ENCODE results near the gene TBX5.
"Not testable (repeated sequence)": the region's sequence is repeated elsewhere in the genome, so short reads cannot be mapped to it uniquely, and the experiment has no call there.

Gene TBX5

DNA sequence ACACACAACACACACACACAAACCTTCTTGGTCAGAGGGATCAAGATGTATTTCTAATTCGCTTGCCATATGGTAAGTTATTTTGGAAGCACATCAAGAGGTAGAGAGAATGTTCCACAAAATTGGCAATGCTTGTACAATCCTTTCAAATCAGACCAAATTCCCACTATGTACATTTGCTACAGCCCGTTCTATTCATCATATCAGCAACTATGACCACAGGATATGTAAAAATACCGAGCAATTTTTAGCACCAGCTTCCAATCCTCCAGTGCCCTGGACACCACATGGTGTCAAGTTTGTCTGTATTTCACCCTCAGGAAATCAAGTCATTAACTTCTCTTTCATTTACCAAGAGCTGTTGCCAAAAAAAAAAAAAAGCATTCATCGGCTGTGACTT lies 21.2 kb downstream of the TBX5 start:
- DNase-seq (ENCODE audit: low read depth in 2 of 2, low spot score in 1 of 2), result no peak

DNA sequence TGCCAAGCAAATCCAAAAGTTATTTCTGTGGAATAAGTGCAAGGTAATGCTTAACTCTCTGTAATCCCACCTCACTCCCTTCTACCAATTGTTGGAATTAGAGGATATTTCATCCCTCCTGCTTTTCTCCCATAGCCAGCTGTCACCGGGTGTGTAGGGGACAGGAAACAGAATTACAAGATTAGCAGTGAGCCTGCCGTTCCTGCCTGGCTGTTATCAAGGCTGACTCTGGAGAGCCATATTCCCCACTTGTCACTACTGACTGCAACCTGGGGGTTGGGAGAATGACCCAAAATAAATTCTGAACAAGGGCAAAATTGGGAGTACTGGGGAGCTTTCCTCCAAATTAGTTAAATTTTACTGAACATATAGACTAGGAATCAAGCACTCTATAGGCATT lies 24.8 kb downstream of the TBX5 start:
- DNase-seq (ENCODE audit: low read depth in 2 of 2, low spot score in 1 of 2), result no peak

DNA sequence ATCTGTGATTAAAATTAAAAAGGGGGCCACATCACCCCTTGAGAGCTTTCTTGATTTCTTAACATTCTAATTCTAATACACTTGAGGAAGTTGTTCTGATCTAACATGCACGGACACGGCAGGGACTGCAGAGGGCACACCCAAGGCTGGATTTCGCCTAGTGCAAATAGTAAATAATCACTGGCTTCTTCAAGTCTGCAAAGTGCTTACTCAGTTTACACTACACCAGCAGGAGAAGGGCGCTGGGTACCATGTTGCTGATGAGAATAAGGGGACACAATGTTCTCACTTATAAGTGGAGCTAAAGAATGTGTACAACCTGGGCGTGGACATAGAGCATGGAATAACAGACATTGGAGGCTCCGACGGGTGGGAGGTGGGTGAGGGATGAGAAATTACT lies 34.2 kb downstream of the TBX5 start:
- no peak for DNase-seq (ENCODE audit: low read depth in 2 of 2, low spot score in 1 of 2)

DNA sequence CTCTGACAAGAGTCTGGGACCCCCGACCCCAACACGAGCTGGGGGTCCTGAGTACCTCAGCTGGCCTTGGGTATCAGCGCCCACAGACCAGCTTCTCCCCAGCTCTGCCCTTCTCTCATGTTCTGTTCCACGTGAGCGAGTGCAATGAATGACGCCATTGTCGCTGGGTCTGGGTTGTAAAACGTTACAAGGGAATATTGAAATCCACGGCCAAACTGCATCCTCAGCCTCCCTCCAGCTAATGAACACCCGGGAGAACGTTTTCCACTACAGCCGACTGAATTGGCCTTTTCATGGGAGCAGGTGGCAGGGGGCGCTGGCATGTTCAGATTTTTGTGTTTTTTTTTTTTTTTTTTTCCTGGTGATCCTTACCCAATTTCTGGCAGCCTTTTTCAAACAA lies 34.7 kb downstream of the TBX5 start:
- DNase-seq (ENCODE audit: low read depth in 2 of 2, low spot score in 1 of 2), result no peak

DNA sequence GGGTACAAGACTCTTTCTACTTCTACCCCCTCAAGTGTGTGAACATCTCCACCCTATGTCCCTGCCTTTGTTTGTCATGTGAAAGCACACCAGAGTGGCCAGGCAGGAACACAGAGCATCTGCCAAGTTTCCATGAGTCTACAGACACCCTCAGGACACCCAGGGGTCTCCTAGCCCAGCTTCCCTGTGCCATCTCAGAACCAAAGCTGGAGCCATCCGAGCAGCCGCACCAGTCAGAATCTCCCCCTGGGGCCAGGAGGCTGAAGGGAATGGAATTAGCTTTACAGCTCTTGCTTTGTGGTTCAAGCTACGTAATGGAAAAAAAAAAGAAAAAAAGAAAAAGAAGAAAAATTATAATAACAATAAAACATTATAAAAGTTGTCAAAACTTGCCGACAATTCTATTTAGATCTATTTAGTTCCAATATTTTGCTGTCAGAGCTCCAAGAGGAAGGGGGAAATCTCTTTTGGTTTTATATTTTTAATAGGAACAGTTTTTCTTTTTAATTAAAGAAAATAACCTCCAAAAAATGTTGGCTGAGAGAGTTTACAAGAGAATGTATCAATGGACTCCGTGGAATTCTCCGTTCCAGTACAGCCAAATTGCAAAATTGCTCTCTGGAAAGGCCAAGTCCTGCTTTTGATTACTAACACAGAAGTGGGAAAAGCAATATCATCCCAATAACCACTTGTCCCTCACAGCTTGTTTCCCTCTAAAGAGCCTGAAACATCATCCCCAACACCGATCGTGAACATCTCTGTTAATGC lies 37.1 kb downstream of the TBX5 start:
- no peak for DNase-seq (ENCODE audit: low read depth in 2 of 2, low spot score in 1 of 2)

DNA sequence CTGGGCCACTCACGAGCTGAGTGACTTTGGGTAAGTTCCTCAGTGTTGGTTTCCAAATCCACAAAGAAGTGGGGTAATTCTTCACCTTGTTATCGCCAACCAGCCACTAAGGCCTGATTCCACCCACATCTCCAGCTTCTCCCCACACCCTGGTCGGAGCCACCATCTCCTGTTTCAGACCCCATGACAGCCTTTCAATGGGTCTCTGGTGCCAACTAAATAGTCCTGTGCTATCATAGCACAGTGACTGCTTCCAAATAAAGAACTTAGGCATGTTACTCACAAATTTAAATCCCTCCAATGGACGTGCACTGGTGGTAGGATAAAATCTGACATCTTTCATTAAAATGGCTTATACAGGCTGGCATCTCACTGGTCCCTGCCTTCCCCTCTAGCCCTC lies 44.0 kb downstream of the TBX5 start:
- no peak for DNase-seq (ENCODE audit: low read depth in 2 of 2, low spot score in 1 of 2)

DNA sequence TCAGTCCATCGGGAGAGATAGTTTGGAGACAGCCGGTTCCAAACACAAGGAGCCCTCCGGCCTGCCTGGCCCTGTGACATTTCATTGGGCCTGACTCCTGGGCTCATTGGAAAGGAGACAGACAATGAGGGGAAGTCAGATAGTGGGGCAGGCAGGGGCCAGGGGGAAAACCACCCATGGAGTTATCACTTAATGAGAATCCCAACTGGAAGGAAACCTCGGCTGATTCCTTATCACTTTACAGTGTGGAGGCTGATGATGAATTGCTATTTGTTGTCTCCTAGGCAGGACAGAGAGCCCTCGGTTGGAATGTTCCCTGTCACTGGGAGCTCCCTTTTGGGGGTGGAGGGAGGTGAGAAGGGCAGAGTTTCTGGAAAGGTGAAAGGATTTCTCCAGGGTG lies 44.4 kb downstream of the TBX5 start:
- no peak for DNase-seq (ENCODE audit: low read depth in 2 of 2, low spot score in 1 of 2)

DNA sequence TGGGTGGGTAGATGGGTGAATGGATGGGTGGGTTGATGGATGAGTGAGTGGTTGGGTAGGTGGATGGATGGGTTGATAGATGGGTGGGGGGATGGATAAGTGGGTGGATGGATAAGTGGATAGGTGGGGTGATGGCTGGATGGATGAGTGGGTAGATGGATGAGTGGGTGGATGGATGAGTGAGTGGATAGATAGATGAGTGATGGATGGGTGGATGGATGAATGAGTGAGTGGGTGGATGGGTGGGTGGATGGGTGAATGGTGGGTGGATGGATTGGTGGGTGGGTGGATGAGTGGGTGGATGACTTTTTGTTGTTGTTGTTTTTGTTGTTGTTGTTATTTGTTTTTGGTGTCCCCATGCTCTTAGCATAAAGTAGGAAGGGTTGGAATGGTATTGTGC lies 45.5 kb downstream of the TBX5 start:
- no peak for DNase-seq (ENCODE audit: low read depth in 2 of 2, low spot score in 1 of 2)

DNA sequence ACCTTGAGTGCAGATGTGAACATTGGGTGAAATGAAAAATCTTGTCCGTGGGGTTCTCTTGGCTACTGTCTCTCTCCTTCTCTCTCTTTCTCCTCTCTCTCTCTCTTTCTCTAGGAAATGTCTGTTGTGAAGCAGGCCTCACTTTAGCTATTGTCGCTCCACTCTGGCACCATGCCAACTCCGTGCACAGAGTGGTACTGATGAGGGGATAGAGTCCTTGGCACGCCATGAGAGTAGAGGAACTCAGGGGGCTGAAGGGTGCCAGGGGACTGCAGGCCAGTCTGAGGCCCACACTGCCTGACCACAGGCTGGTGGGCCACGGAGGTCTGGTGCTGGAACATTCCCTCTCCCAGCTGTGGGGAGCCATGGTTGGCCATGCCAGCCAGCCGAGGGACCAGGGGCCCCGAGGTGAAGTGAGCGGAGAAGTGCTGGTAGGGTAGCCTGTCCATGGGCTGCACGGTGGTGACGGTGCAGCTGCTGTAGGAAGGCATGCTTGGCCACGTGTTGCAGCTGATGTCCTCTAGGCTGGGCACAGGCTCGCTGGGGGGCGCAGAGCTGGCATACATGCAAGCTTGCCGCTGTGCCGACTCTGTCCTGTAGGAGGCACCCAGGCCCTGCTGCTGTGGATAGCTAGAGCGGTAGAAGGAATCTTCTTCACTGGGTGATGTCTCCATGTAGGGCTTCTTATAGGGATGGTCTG lies 50.4 kb downstream of the TBX5 start:
- DNase-seq (ENCODE audit: low read depth in 2 of 2, low spot score in 1 of 2), result no peak

DNA sequence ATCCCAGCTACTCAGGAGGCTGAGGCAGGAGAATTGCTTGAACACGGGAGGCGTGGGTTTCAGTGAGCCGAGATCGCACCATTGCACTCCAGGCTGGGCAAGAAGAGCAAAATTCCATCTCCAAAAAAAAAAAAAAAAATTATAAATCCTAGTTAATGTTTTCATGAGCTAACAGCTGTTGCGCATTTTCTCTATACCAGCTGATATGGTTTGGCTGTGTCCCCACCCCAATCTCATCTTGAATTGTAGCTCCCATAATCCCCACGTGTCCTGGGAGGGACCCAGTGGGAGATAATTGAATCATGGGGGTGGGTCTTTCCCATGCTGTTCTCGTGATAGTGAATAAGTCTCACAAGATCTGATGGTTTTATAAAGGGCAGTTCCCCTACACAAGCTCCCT lies 56.7 kb downstream of the TBX5 start:
- DNase-seq (ENCODE audit: low read depth in 2 of 2, low spot score in 1 of 2), result not testable (repeated sequence)

DNA sequence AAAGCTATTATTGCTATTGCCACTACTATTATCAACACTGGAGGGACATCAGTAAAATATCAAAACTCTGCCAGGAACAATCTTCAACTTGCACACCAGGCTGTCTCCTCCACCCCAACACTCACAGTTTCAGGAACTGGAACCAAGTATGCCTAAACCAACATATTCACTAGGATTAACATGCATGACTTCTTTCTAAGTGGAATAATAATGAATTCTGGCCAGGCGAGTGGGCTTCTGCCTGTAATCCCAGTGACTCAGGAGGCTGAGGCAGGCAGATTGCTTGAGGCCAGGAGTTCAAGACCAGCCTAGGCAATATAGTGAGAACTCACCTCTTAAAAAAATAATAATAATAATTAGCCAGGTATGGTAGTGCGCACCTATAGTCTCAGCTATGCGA lies 58.1 kb downstream of the TBX5 start:
- DNase-seq (ENCODE audit: low read depth in 2 of 2, low spot score in 1 of 2), result no peak

DNA sequence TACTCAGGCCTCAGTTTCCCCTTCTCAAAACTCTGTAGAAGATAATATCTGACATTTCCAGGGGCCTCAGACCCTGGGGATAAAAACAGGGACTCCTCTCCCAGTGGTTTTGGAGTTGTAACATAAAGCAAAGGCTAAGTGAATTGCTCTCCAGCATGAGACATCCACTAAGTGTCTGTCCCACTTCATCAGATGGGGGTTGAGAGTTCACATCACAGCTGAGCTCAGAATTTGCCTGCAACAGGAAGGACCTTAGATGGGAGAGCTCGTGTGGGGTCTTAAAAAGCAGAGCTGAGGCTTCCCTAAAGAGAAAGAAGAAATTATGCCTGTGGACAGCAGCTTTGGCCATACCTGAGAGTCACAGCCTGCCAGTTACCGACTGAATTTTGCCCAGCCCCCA lies 61.1 kb downstream of the TBX5 start:
- DNase-seq (ENCODE audit: low read depth in 2 of 2, low spot score in 1 of 2), result no peak

DNA sequence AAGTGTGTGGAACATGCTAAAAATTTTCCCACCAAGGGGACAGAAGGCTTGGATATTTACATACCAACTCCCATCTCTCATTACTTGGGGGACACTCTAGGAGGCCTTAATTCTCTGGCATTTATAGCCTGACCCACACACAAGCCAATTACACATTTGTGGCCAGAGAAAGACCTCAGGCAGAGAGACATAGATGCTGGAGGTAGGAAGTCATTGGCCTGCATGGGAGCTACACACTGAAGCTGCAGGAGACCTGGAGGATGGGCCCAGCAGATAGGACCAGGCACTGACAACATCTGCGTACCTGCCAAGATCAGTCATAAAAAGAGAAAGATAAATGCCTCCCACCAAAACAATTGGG lies 61.7 kb downstream of the TBX5 start:
- no peak for DNase-seq (ENCODE audit: low read depth in 2 of 2, low spot score in 1 of 2)

DNA sequence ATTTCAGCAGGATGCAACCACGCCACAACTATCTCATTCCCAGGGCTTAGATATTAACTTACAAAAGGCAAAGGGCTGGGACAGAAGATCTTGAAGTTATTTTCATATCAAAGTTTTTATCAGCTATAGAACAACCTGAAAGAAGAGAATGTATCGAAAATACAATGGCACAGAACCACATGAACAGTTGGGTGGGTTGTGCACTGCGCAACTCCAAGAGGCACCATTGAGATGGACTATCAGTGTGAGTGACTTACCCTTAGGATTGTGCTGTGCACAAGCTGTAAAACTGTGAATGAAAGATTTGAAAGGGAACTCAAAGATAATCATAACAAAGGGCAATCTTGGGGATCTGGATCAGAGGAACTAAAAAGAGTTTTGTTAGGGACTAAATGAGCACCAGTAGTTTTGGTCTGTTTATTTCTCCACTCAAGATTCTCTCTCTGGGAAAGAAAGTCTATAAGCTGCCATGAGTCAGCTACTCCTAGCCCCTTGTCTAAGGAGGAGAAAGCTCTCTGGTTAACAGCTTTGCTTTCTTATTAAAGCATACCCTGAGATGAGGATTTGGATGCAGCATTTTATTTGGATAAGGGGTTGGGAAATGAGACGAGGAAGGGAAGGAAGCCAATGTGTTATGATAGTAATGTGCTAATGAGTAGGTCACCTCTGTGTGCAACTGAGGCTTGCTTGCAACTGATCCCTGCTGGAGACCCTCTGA lies 62.2 kb downstream of the TBX5 start:
- no peak for DNase-seq (ENCODE audit: low read depth in 2 of 2, low spot score in 1 of 2)

DNA sequence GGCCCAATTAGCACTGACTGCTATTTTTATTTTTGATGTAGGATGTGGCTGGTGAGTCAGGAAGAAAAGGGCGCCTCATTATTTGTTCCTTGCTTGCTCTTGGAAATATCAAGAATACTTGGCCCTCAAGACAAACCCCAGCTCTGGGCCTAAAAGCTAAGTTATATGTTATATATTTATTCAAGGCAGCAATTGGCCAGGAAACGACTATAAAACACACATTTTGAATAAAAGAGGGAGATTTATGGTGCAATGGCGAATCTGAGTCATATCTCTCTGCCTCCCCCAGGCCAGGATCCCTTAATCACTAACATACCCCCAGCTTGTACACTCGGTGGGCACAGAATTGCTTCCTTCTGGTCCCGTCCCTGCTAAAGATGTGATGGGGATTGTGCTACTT lies 63.3 kb downstream of the TBX5 start:
- DNase-seq (ENCODE audit: low read depth in 2 of 2, low spot score in 1 of 2), result no peak

DNA sequence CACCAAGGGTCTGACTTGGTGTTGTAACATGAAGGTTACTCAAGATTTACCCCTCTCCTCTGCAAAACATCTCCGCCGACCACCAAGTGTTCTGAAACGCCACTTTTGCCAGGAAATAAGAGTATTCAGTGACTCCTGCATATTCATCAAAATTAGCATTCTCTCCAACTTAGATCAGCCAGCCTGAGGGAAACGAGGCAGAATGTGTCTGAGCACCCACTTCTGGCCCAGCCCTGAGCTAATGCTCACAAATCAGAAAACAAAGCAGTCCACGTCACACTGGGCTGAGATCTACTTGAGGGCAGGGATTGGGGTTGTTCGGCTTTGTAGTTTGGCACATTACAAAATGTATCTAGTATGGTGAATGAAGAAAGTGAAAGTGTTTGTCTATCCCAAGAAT lies 64.3 kb downstream of the TBX5 start:
- DNase-seq (ENCODE audit: low read depth in 2 of 2, low spot score in 1 of 2), result no peak

DNA sequence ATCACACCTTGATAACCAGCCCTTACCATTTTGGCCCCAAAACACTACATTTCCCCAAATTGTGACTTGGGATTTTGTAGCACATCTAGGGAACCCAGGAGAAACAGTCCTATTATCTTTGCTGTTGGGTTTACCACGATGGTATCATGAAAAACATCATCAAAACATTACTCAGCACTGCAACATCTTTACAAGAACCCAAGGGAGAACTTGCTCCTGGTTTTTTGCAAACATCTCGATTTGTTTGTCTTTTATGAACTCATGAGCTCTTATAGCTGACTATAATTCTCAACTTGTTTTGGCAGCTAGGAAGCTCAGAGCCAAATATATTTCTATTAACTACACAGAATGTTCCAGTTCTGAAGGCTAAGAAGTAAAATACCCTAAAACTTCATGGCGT lies 65.7 kb downstream of the TBX5 start:
- DNase-seq (ENCODE audit: low read depth in 2 of 2, low spot score in 1 of 2), result no peak

DNA sequence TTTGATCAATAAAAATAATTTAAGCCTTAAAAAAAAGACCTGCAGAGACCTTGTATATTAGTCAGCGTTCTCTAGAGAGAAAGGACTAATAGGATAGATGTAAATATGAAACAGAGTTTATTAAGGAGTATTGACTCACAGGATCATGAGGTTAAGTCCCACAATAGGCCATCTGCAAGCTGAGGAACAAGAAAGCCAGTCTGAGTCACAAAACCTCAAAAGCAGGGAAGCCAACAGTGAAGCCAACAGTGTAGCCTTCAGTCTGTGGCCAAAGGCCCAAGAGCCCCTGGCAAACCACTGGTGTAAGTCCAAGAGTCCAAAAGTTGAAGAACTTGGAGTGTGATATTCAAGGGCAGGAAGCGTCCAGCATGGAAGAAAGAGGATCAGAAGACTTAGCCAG lies 66.3 kb downstream of the TBX5 start:
- no peak for DNase-seq (ENCODE audit: low read depth in 2 of 2, low spot score in 1 of 2)

DNA sequence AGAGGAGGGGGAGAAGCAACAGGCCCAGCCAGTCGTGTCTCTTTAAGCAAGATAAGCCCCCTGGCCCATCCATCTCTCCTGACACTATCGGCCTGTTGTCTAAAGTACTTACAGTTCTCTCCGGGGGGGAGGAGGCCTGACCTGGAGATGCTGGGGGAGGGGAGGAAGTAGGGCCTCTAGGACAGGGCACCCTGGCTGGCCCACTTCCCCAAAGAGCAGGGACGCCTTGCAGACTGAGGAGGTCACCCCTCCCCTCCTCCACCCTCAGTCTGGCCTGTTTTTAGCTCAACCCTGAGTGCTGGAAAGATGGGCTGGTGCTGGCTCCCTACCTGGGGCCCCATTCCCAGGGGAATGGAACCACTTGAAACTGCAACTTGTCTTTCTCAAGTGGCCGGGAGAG lies 70.3 kb downstream of the TBX5 start:
- DNase-seq (ENCODE audit: low read depth in 2 of 2, low spot score in 1 of 2), result no peak

DNA sequence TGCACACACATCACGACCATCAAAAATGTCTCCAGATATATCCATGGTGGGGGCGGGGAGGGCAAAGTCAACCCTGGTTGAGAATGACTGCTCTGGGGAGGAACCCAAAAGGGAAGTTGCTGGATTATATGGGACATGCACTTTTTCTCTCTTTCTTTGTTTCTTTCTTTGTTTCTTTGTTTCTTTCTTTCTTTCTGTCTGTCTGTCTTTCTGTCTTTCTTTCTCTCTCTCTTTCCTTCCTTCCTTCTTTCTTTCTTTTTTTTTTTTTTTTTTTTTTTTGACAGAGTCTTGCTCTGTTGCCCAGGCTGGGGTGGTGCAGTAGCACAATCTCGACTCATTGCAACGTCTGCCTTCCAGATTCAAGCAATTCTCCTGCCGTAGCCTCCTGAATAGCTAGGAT lies 71.5 kb downstream of the TBX5 start:
- no peak for DNase-seq (ENCODE audit: low read depth in 2 of 2, low spot score in 1 of 2)

DNA sequence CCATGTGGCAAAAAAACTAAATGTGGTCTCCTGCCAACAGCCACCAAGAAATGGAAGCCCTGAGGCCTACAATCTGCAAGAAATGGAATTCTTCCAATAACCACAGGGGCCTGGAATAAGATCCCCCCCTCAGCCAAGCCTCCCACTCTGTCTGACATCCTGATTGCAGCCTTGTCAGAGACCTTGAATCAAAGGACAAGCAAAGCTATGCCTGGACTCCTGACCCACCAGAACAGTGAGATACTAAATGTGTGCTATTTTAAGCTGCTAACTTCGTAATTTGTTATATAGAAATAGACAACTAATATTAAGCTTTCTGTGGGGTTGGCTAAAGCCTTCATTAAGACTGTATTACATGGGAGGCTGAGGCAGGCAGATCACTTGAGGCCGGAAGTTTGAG lies 77.7 kb downstream of the TBX5 start:
- DNase-seq (ENCODE audit: low read depth in 2 of 2, low spot score in 1 of 2), result no peak

DNA sequence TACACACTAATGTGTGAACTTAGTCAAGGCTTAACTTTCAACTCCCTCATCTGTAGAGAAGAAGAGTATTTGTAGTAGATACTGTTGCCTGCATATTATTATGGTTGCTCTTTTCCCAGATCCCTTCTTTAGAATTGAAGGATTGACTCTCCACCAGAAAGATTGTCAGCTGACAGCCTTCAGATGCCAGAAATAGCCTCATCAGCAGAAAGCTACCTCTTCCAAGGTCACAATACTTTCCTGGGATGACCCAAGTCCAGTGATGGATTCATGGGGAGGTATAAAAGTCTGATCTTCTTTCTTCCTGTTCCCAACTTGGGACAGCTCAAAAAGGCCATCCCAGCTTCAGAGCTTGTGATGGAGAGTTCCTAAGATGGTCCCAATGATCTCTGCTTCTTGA lies 78.2 kb downstream of the TBX5 start:
- DNase-seq (ENCODE audit: low read depth in 2 of 2, low spot score in 1 of 2), result no peak

DNA sequence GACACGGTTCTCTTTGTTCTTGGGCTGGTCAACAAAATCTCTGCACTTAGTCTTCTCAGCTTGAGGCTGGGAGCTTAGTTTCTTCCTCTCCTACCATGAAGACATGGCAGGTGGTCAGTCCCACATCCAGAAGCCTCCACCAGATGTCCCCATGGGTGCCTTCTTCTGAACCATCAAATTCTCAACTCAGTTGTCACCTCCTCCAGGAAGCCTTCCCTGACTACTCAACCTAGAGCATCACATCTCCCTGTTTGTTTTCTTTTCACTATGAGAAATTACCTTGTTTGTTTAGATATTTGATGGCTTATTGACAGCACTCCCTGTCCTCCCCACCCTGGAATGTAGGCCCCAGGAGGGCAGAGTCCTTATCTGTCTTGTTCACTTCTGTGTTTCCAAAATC lies 84.4 kb downstream of the TBX5 start:
- no peak for DNase-seq (ENCODE audit: low read depth in 2 of 2, low spot score in 1 of 2)

All from stimulated activated CD8-positive, alpha-beta memory T cell treated with anti-CD3 and anti-CD28 coated beads, Interleukin-4, amount 100 ng/mL, for 4 hours (primary cell).